Lung (tissue), 12 donors: ENCODE data around the gene GUCA2A. TPM values are rescaled to one million over a fixed set of nuclear protein-coding genes. Genes with fewer than 3 reads are reported as not detected.
A peak's percentile ranks its signal among the peaks of the same experiment; 100 is the strongest.

ENCODE experiments used
- ATAC-seq: fragments of 200-7000 bp; cut with Tn5 transposase; one replicate; pipeline ENCODE4 v1.9.1; 2020; ENCODE audit warnings: moderate number of reproducible peaks; ENCODE audit not compliant: insufficient read depth, low FRiP score
- DNase-seq, 3 donors: peaks; one replicate each; pipeline ENCODE4 v3.0.0-alpha.2; 2013 to 2017
- H3K27ac ChIP-seq, 2 donors: one replicate each; pipeline ENCODE4 v1.5.1; 2013; ENCODE audit warnings: mild to moderate bottlenecking in 2 of 2, moderate library complexity in 2 of 2, control low read depth in 1 of 2, inconsistent platforms in 1 of 2, low read depth in 1 of 2, low read length in 1 of 2
- H3K27me3 ChIP-seq, 3 donors: one replicate each; pipeline ENCODE4 v1.5.1; 2013; ENCODE audit warnings: low read length in 2 of 3; ENCODE audit not compliant: control insufficient read depth in 3 of 3, insufficient read depth in 3 of 3
- H3K36me3 ChIP-seq, 4 donors: one replicate each; pipeline ENCODE4 v1.5.1; 2013; ENCODE audit warnings: low read length in 4 of 4, mild to moderate bottlenecking in 1 of 4, moderate library complexity in 1 of 4; ENCODE audit not compliant: control insufficient read depth in 4 of 4, insufficient read depth in 4 of 4
- H3K4me1 ChIP-seq, 5 donors: one replicate each; pipeline ENCODE4 v1.5.1; 2013; ENCODE audit warnings: low read length in 5 of 5, mild to moderate bottlenecking in 2 of 5, moderate library complexity in 1 of 5; ENCODE audit not compliant: control insufficient read depth in 5 of 5, insufficient read depth in 5 of 5
- H3K4me3 ChIP-seq: one replicate; pipeline ENCODE4 v1.5.1; 2013; ENCODE audit warnings: mild to moderate bottlenecking, control low read depth, moderate library complexity
- H3K9ac ChIP-seq, 2 donors: one replicate each; pipeline ENCODE4 v1.5.1; 2013; ENCODE audit warnings: low read length in 2 of 2, control low read depth in 1 of 2; ENCODE audit not compliant: insufficient read depth in 1 of 2
- H3K9me3 ChIP-seq, 4 donors: one replicate each; pipeline ENCODE4 v1.5.1; 2013; ENCODE audit warnings: low read length in 3 of 4, mild to moderate bottlenecking in 1 of 4, moderate library complexity in 1 of 4; ENCODE audit not compliant: control insufficient read depth in 4 of 4, insufficient read depth in 3 of 4
- CTCF ChIP-seq: IDR thresholded peaks from 2 replicates; pipeline ENCODE4 v1.5.1; 2012; ENCODE audit warnings: mild to moderate bottlenecking; ENCODE audit errors: control extremely low read depth, extremely low read depth
- WGBS, 2 donors: extraction: QIAGEN DNeasy Blood & Tissue Kit; methylation state at CpG; one replicate each; pipeline ENCODE4 v1.1.7; 2013; 5-methylcytosine and 5-hydroxymethylcytosine counted together
- polyA plus RNA-seq, 2 donors: library from polyadenylated mRNA; stranded (reverse); fragments of 200-250 nt; gene quantifications; one replicate each; pipeline ENCODE4 v1.2.1, GENCODE V29; 2013
- total RNA-seq, 2 donors: library from RNA; depleted of rRNA in 1 of 2; stranded (reverse); fragments of >200 nt in 1 of 2; gene quantifications; one replicate each; pipeline ENCODE4 v1.2.1, GENCODE V29; 2014 to 2021
- donor health status: control.
- donor health status: control.
- donor health status: Bipolar disorder and iron deficiency.
- donor health status: healthy.
- donor health status: DM: yes; HTN: yes; CAD: no.

GUCA2A gene
- total and polyA plus RNA-seq, 4 donors, result 0.28 to 0.29 TPM; not detected in 2

GRCh38 chr1:42179900-42180329 lies 15.4 kb upstream of the GUCA2A start:
- Histone ChIP-seq H3K9ac (peak overlapping the region in 1 of 2 donors; percentile 24), H3K9me3 (no peaks in the 10 kb centered on the region), H3K36me3 (peaks cover 4 to 10% (median 8%) of the 10 kb centered on the region in 4 donors), H3K27me3 (no peaks in the 10 kb centered on the region), H3K27ac (peak overlapping the region in 1 of 2 donors; percentile 32), H3K4me3 (no peak overlapping the region), H3K4me1 (peaks cover 2 to 69% (median 28%) of the 10 kb centered on the region in 5 donors)
- no peak for TF ChIP-seq CTCF
- ATAC-seq (no peak), DNase-seq (no peak)
- WGBS, 2 donors, result 71 to 74% methylated on average over 4 of the region's 4 CpGs

GRCh38 chr1:42179275-42179674 lies 14.7 kb upstream of the GUCA2A start:
- DNase-seq, result peak; percentile 58 to 90 (median 89)
- no peak for TF ChIP-seq CTCF
- WGBS, 2 donors, result 32 to 34% methylated on average over 2 of the region's 2 CpGs

GRCh38 chr1:42178249-42178648 lies 13.7 kb upstream of the GUCA2A start:
- WGBS, 2 donors, result 65 to 86% methylated on average over 3 of the region's 3 CpGs
- H3K27ac ChIP-seq, result no peak overlapping the region

More at GRCh38 chr1:42179275-42179674, 14.7 kb upstream of the GUCA2A start:
- Histone ChIP-seq H3K27ac (no peak overlapping the region), H3K36me3 (peaks cover 4 to 6% (median 5%) of the 10 kb centered on the region in 4 donors), H3K27me3 (no peaks in the 10 kb centered on the region), H3K9ac (no peak overlapping the region), H3K9me3 (no peaks in the 10 kb centered on the region), H3K4me3 (no peak overlapping the region), H3K4me1 (peaks cover 2 to 76% (median 28%) of the 10 kb centered on the region in 5 donors)
- ATAC-seq, result no peak

More at GRCh38 chr1:42178249-42178648, 13.7 kb upstream of the GUCA2A start:
- H3K27me3 ChIP-seq, result no peaks in the 10 kb centered on the region
- no peak overlapping the region for H3K4me3 ChIP-seq
- ATAC-seq (no peak), DNase-seq (no peak)
- peaks cover 4 to 6% (median 5%) of the 10 kb centered on the region in 4 donors for H3K36me3 ChIP-seq
- TF ChIP-seq CTCF, result no peak
- no peaks in the 10 kb centered on the region for H3K9me3 ChIP-seq
- peaks cover 4 to 80% (median 30%) of the 10 kb centered on the region in 5 donors for H3K4me1 ChIP-seq
- no peak overlapping the region for H3K9ac ChIP-seq
